HepG2 (cell line): ENCODE data around the gene CPB2. TPM values are rescaled to one million over a fixed set of nuclear protein-coding genes. Genes with fewer than 3 reads are reported as not detected.

Experiments used
- ATAC-seq: fragments of 200-7000 bp; cut with Tn5 transposase; 3 replicates; pipeline ENCODE4 v1.9.1; 2020; ENCODE audit warnings: mild to moderate bottlenecking, moderate library complexity
- BruUV-seq: library from RNA; stranded (reverse); fragments of 400-500 nt; replicated peaks from 2 replicates; lab custom pipeline; 2021; lab: Mats Ljungman, UMichigan
- CTCF ChIA-PET: fragments of 300-600 bp; formaldehyde crosslinking; extraction: SDS; loops from one replicate; lab custom pipeline; 2021; ENCODE audit warnings: low total read pairs, inconsistent platforms, low intra/inter-chr PET ratio; lab: Yijun Ruan, JAX
- POLR2A ChIA-PET: fragments of 350-600 bp; sonication (Branson Sonifier 250); formaldehyde crosslinking; loops from one replicate; lab custom pipeline; 2020; ENCODE audit warnings: antibody characterized with exemption, inconsistent platforms; lab: Yijun Ruan, JAX
- DNase-seq: peaks from one replicate; pipeline ENCODE4 v3.0.0-alpha.2; 2015; ENCODE audit warnings: low spot score
- FAIRE-seq: peaks from 3 replicates; lab custom pipeline; 2011; peaks lifted over from hg19 to GRCh38; lab: Jason Lieb, UNC
- H2AFZ ChIP-seq: one replicate; pipeline ENCODE4 v1.6.1; 2011; ENCODE audit warnings: low read length, inconsistent platforms
- H3K27ac ChIP-seq: fragments of 300-600 bp; 3 replicates; pipeline ENCODE4 v1.8.0; 2011; ENCODE audit warnings: mixed run types, mild to moderate bottlenecking, mixed read lengths, low read length, inconsistent platforms; ENCODE audit not compliant: insufficient read depth; ENCODE audit errors: extremely low read length
- H3K27me3 ChIP-seq, 2 experiments: fragments of 200-600 bp in 1 of 2; 2 replicates in 1 of 2; 3 replicates in 1 of 2; pipeline versions ENCODE4 v1.6.0 to v1.8.0; 2011; ENCODE audit warnings: low read length in 2 of 2, mild to moderate bottlenecking in 2 of 2, moderate library complexity in 2 of 2, inconsistent platforms in 1 of 2; ENCODE audit not compliant: insufficient read depth in 2 of 2, control insufficient read depth in 1 of 2
- H3K36me3 ChIP-seq, 2 experiments: fragments of 200-600 bp in 1 of 2; replicated peaks in 1 of 2; 2 replicates in 1 of 2; 3 replicates in 1 of 2; pipeline versions ENCODE4 v1.5.1 to v1.8.0; 2011; ENCODE audit warnings: low read length in 2 of 2, inconsistent platforms in 1 of 2; ENCODE audit not compliant: insufficient read depth in 2 of 2, control insufficient read depth in 1 of 2
- H3K4me1 ChIP-seq: 2 replicates; pipeline ENCODE4 v1.5.1; 2012; ENCODE audit warnings: low read length, inconsistent platforms; ENCODE audit not compliant: insufficient read depth
- H3K4me2 ChIP-seq: 2 replicates; pipeline ENCODE4 v1.6.0; 2011; ENCODE audit warnings: low read depth, low read length, inconsistent platforms
- H3K4me3 ChIP-seq, 3 experiments: fragments of 200-600 bp in 1 of 3; sonication (generic), shearing (Covaris generic) in 1 of 3; replicated peaks in 1 of 3; 2 replicates each; pipeline ENCODE4 v1.5.1; 2011 to 2016; ENCODE audit warnings: low read length in 3 of 3, inconsistent platforms in 2 of 3, low read depth in 2 of 3, mild to moderate bottlenecking in 2 of 3, control low read depth in 1 of 3, mixed read lengths in 1 of 3; ENCODE audit not compliant: insufficient read depth in 1 of 3
- H3K79me2 ChIP-seq: one replicate; pipeline ENCODE4 v1.6.1; 2011; ENCODE audit warnings: low read length, inconsistent platforms; ENCODE audit not compliant: insufficient read depth
- H3K9ac ChIP-seq: 2 replicates; pipeline ENCODE4 v1.6.0; 2011; ENCODE audit warnings: mild to moderate bottlenecking, low read depth, low read length, inconsistent platforms; ENCODE audit not compliant: insufficient read depth
- H3K9me3 ChIP-seq: 2 replicates; pipeline ENCODE4 v1.5.1; 2012; ENCODE audit warnings: mild to moderate bottlenecking, low read length
- H4K20me1 ChIP-seq: 2 replicates; pipeline ENCODE4 v1.6.0; 2011; ENCODE audit warnings: inconsistent platforms, mild to moderate bottlenecking, low read length, moderate library complexity; ENCODE audit not compliant: insufficient read depth
- ARID4A ChIP-seq: sonication (generic); formaldehyde crosslinking; IDR thresholded peaks from 2 replicates; pipeline ENCODE4 v1.5.0; 2020; ENCODE audit warnings: mild to moderate bottlenecking, missing genetic modification reagents, borderline replicate concordance
- JARID2 ChIP-seq: sonication (generic); formaldehyde crosslinking; IDR thresholded peaks from 2 replicates; pipeline ENCODE4 v1.8.1; 2023; ENCODE audit warnings: missing genetic modification reagents, inconsistent platforms; ENCODE audit not compliant: insufficient replicate concordance
- PHF8 ChIP-seq: sonication (generic); formaldehyde crosslinking; IDR thresholded peaks from 2 replicates; pipeline ENCODE4 v1.5.0; 2020; ENCODE audit warnings: missing genetic modification reagents
- SYNCRIP ChIP-seq: fragments of 200-400 bp; formaldehyde crosslinking; IDR thresholded peaks from 2 replicates; pipeline ENCODE4 v1.6.1; 2018; ENCODE audit warnings: mild to moderate bottlenecking, low read depth, low read length; ENCODE audit not compliant: insufficient read depth
- TMF1 ChIP-seq: sonication (generic); formaldehyde crosslinking; IDR thresholded peaks from 2 replicates; pipeline ENCODE4 v1.8.1; 2022; ENCODE audit warnings: low read depth, missing genetic modification reagents
- ZBTB43 ChIP-seq: sonication (generic); formaldehyde crosslinking; conservative IDR thresholded peaks from 2 replicates; pipeline ENCODE4 v1.4.0; 2020; ENCODE audit warnings: missing genetic modification reagents
- ZNF121 ChIP-seq: sonication (generic); formaldehyde crosslinking; IDR thresholded peaks from 2 replicates; pipeline ENCODE4 v1.5.0; 2020; ENCODE audit warnings: mild to moderate bottlenecking, missing genetic modification reagents
- ZNF281 ChIP-seq: sonication (generic); formaldehyde crosslinking; IDR thresholded peaks from 2 replicates; pipeline ENCODE4 v1.4.0; 2020; ENCODE audit warnings: missing genetic modification reagents, borderline replicate concordance
- ZNF644 ChIP-seq: IDR thresholded peaks from 2 replicates; pipeline ENCODE4 v1.6.1; 2016; ENCODE audit warnings: low read depth
- ZNF704 ChIP-seq: sonication (generic); formaldehyde crosslinking; IDR thresholded peaks from 2 replicates; pipeline ENCODE4 v1.8.1; 2023; ENCODE audit warnings: mild to moderate bottlenecking, inconsistent platforms, moderate library complexity, missing genetic modification reagents, borderline replicate concordance
- WGBS: methylation state at CpG from one replicate; pipeline ENCODE4 v1.1.6; 2017; ENCODE audit warnings: low lambda C conversion rate; 5-methylcytosine and 5-hydroxymethylcytosine counted together
- in situ Hi-C: cut with HindIII; loops from 2 replicates; pipeline ENCODE4 v1.10.0; 2017; ENCODE audit warnings: low pct_unique_long_range_greater_than_20kb; ENCODE audit not compliant: extremely low pct_ligation_motif_present
- intact Hi-C: fragments of 100-400 bp; cut with micrococcal nuclease; formaldehyde crosslinking; loops from one replicate; pipeline ENCODE4 v1.10.0; 2022; ENCODE audit not compliant: unreplicated experiment
- polyA plus RNA-seq, 8 experiments: library from polyadenylated mRNA; depleted of rRNA in 3 of 8; stranded (reverse) in 7 of 8; unstranded in 1 of 8; fragments of >200 nt; fragmentation: Illumina TruSeq in 4 of 8; extraction: Trizol in 4 of 8; gene quantifications; 2 replicates each; pipeline versions ENCODE4 v1.2.1 to v1.2.3, GENCODE V29; 2011 to 2016; ENCODE audit warnings: low read depth in 4 of 8, missing spikeins in 1 of 8, mixed read lengths in 1 of 8; ENCODE audit not compliant: insufficient read depth in 1 of 8
- total RNA-seq, 5 experiments: library from RNA; depleted of rRNA; stranded (reverse); fragments of >200 nt; fragmentation: Illumina TruSeq; extraction: Trizol; gene quantifications; 2 replicates each; pipeline ENCODE4 v1.2.3, GENCODE V29; 2016; ENCODE audit warnings: low read depth in 1 of 5

Gene CPB2
- total and polyA plus RNA-seq, 2 of the 13 experiments (the other 11 are each of a cell fraction or from before 2014, with no cell fraction given): 125 to 140 TPM

GRCh38 chr13:46035066-46035465, 69.8 kb downstream of the CPB2 start:
- CTCF ChIA-PET: no interaction called here
- no TSS peak for BruUV-seq
- intact Hi-C loops: no loop called here
- TF ChIP-seq JARID2 (CRISPR knock-in tag): no peak
- no peak for TF ChIP-seq ZNF121 (CRISPR knock-in tag)
- TF ChIP-seq ZBTB43 (CRISPR knock-in tag): no peak
- TF ChIP-seq SYNCRIP: no peak
- TF ChIP-seq ZNF704 (CRISPR knock-in tag): no peak
- no peak for TF ChIP-seq TMF1 (CRISPR knock-in tag)
- TF ChIP-seq ARID4A: no peak
- no peak for TF ChIP-seq ZNF644 (CRISPR knock-in tag)
- TF ChIP-seq ZNF281: no peak
- no peak for TF ChIP-seq PHF8

More at GRCh38 chr13:46035066-46035465, 69.8 kb downstream of the CPB2 start:
- no peaks in the 10 kb centered on the region for H3K27me3 ChIP-seq
- no peaks in the 10 kb centered on the region for H3K4me1 ChIP-seq
- DNase-seq (no peak), ATAC-seq (no peak), FAIRE-seq (no peak)
- H3K79me2 ChIP-seq: peaks cover 18% of the 10 kb centered on the region
- peaks cover 9% of the 10 kb centered on the region for H3K9me3 ChIP-seq
- no peaks in the 10 kb centered on the region for H4K20me1 ChIP-seq
- 76% methylated on average over 2 of the region's 2 CpGs for WGBS
- H2AFZ ChIP-seq: no peak overlapping the region
- H3K36me3 ChIP-seq: peaks cover 5 to 29% of the 10 kb centered on the region in 2 experiments
- POLR2A ChIA-PET: no interaction called here
- H3K4me2 ChIP-seq: no peak overlapping the region
- in situ Hi-C loops: no loop called here
- H3K9ac ChIP-seq: no peak overlapping the region
- H3K4me3 ChIP-seq: no peak overlapping the region
- no peak overlapping the region for H3K27ac ChIP-seq
